SK-N-SH treated with all-trans-retinoic acid at 6 μM for 48 hours (cell line): ENCODE results near the gene ITPR2.

Experiments
- ATAC-seq: fragments of 200-7000 bp; cut with Tn5 transposase; 3 replicates; pipeline ENCODE4 v1.9.1; 2020; ENCODE audit warnings: mild to moderate bottlenecking, moderate library complexity
- ARNTL ChIP-seq: fragments of 450-650 bp; formaldehyde crosslinking; IDR thresholded peaks from 2 replicates; pipeline ENCODE4 v1.5.0; 2020; ENCODE audit warnings: low read depth, mild to moderate bottlenecking, moderate library complexity, borderline replicate concordance
- BACH2 ChIP-seq: fragments of 250-450 bp; sonication (Bioruptor Pico); IDR thresholded peaks from 2 replicates; pipeline ENCODE4 v1.9.0; 2021; ENCODE audit warnings: mild to moderate bottlenecking, borderline replicate concordance
- CSDC2 ChIP-seq: fragments of 250-450 bp; sonication (Bioruptor Pico); IDR thresholded peaks from 2 replicates; pipeline ENCODE4 v1.5.0; 2020; ENCODE audit warnings: mild to moderate bottlenecking, moderate library complexity
- ESRRG ChIP-seq: fragments of 250-450 bp; sonication (Bioruptor Pico); IDR thresholded peaks from 2 replicates; pipeline ENCODE4 v1.6.1; 2021; ENCODE audit warnings: mild to moderate bottlenecking
- ISL1 ChIP-seq: fragments of 250-450 bp; sonication (Bioruptor Pico); IDR thresholded peaks from 2 replicates; pipeline ENCODE4 v2.1.2; 2022; ENCODE audit warnings: mild to moderate bottlenecking, moderate library complexity
- OSR1 ChIP-seq: fragments of 250-450 bp; sonication (Bioruptor Pico); IDR thresholded peaks from 2 replicates; pipeline ENCODE4 v1.8.0; 2022; ENCODE audit warnings: moderate library complexity, mild to moderate bottlenecking, inconsistent platforms
- POU6F1 ChIP-seq: fragments of 250-450 bp; sonication (Bioruptor Pico); IDR thresholded peaks from 2 replicates; pipeline ENCODE4 v1.8.0; 2021; ENCODE audit warnings: low read depth, mild to moderate bottlenecking, moderate library complexity, borderline replicate concordance
- PPARA ChIP-seq: fragments of 250-450 bp; sonication (Bioruptor Pico); IDR thresholded peaks from 2 replicates; pipeline ENCODE4 v1.5.0; 2020; ENCODE audit warnings: mild to moderate bottlenecking, borderline replicate concordance
- RARB ChIP-seq: fragments of 250-450 bp; sonication (Bioruptor Pico); IDR thresholded peaks from 2 replicates; pipeline ENCODE4 v1.8.0; 2021; ENCODE audit warnings: mild to moderate bottlenecking, moderate library complexity
- SNAI2 ChIP-seq: fragments of 250-450 bp; sonication (Bioruptor Pico); IDR thresholded peaks from 2 replicates; pipeline ENCODE4 v1.5.0; 2020; ENCODE audit warnings: mild to moderate bottlenecking, moderate library complexity
- TCF4 ChIP-seq: fragments of 250-450 bp; sonication (Bioruptor Pico); IDR thresholded peaks from 2 replicates; pipeline ENCODE4 v1.8.0; 2021; ENCODE audit warnings: mild to moderate bottlenecking, moderate library complexity, borderline replicate concordance
- TOX ChIP-seq: fragments of 250-450 bp; sonication (Bioruptor Pico); IDR thresholded peaks from 2 replicates; pipeline ENCODE4 v1.8.0; 2021; ENCODE audit warnings: mild to moderate bottlenecking, moderate library complexity, borderline replicate concordance
- TSHZ2 ChIP-seq: fragments of 250-450 bp; sonication (Bioruptor Pico); IDR thresholded peaks from 2 replicates; pipeline ENCODE4 v1.5.0; 2020; ENCODE audit warnings: mild to moderate bottlenecking, moderate library complexity
- ZC3H10 ChIP-seq: fragments of 250-450 bp; sonication (Bioruptor Pico); IDR thresholded peaks from 2 replicates; pipeline ENCODE4 v1.5.1; 2021; ENCODE audit warnings: mild to moderate bottlenecking, moderate library complexity
- ZFP3 ChIP-seq: fragments of 250-450 bp; sonication (Bioruptor Pico); IDR thresholded peaks from 2 replicates; pipeline ENCODE4 v1.5.0; 2020; ENCODE audit warnings: mild to moderate bottlenecking, moderate library complexity
- ZFP30 ChIP-seq: fragments of 450-650 bp; formaldehyde crosslinking; IDR thresholded peaks from 2 replicates; pipeline ENCODE4 v1.5.0; 2022; ENCODE audit warnings: mild to moderate bottlenecking, moderate library complexity
- ZNF565 ChIP-seq: fragments of 450-650 bp; formaldehyde crosslinking; conservative IDR thresholded peaks from 2 replicates; pipeline ENCODE4 v1.5.0; 2020; ENCODE audit warnings: low read depth, mild to moderate bottlenecking, moderate library complexity
- ZNF70 ChIP-seq: fragments of 450-650 bp; formaldehyde crosslinking; IDR thresholded peaks from 2 replicates; pipeline ENCODE4 v1.5.0; 2020; ENCODE audit warnings: mild to moderate bottlenecking, moderate library complexity
- ZNF8 ChIP-seq: fragments of 450-650 bp; formaldehyde crosslinking; IDR thresholded peaks from 2 replicates; pipeline ENCODE4 v1.5.0; 2020; ENCODE audit warnings: mild to moderate bottlenecking, moderate library complexity
- TF ChIP-seq, protein P1 (sequence below): fragments of 250-450 bp; sonication (Bioruptor Pico); IDR thresholded peaks from 2 replicates; pipeline ENCODE4 v1.5.1; 2021; ENCODE audit warnings: mild to moderate bottlenecking, moderate library complexity
- TF ChIP-seq, protein P2 (sequence below): fragments of 250-450 bp; sonication (Bioruptor Pico); IDR thresholded peaks from 2 replicates; pipeline ENCODE4 v1.8.0; 2020; ENCODE audit warnings: mild to moderate bottlenecking, moderate library complexity, borderline replicate concordance

ITPR2 gene

DNA sequence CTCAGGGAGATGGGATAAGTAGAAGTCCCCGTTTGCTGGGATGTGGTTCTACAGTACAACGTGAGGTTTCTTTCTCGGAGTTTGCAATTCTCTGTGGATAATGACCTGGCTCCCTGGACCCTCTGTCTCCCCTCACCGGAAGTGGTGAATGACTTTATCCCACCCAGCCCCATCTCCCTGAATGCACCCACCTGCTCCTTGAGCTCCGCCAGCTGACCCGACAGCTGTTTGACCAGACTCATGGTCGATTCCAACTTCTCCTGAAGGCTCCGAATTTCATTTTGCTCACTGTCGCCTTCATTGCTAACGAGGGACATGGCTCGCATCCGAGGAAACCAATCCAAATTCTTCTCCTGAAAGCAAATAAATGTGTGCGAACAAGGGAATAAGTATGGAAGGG lies 493.0 kb downstream of the ITPR2 start (continued):
- TF ChIP-seq POU6F1 (no peak), RARB (no peak), ZC3H10 (no peak), ZNF70 (CRISPR knock-in tag) (no peak), ISL1 (no peak), ZNF565 (CRISPR knock-in tag) (no peak)
- TF ChIP-seq, protein P1, sequence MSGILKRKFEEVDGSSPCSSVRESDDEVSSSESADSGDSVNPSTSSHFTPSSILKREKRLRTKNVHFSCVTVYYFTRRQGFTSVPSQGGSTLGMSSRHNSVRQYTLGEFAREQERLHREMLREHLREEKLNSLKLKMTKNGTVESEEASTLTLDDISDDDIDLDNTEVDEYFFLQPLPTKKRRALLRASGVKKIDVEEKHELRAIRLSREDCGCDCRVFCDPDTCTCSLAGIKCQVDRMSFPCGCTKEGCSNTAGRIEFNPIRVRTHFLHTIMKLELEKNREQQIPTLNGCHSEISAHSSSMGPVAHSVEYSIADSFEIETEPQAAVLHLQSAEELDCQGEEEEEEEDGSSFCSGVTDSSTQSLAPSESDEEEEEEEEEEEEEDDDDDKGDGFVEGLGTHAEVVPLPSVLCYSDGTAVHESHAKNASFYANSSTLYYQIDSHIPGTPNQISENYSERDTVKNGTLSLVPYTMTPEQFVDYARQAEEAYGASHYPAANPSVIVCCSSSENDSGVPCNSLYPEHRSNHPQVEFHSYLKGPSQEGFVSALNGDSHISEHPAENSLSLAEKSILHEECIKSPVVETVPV (CRISPR knock-in tag) = no peak

DNA sequence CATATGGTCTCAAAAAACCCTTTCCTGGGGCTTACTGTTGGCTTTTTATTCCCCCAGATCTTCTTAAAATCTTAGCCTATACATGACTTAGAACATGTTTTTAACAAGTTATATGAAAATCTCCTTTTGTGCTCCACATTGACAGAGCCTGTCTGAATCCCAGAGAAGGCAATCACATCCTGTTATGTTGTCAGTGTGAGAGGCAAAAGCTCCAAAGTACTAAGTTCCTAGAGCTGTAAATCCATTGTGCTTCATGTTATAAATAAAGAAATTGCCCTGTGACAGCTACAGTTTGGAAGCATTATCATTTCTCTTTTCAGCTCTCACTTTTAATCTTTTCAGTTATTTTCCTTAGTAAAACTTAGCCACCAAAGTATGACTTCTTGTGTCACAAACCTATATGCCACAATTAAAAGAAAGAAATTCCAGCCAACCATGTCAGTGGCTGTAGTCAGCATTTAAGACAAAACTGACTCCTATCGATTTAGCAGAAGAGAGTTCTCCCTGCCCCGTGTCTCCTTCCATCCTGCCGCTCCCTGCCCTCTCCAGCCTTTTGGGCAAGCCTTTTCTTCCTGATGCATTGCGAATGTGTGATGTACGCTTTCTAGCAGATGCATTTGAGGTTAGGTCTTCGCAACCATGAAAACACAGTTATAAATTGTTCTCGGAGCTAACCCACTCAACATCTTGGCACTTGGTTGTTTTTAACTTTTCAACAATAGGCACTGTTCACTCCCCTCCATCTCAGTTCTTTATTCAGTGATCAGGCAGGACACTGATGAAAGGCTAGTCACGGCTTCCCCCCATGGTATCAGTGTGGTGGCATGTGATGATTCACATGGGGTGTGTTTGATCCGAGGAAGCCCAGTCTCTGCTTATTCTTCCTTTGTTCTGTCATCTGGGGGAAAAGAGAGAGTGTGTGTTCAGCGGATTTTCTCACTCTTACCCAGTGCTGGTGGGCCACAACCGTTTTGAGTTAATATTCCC lies 494.1 kb downstream of the ITPR2 start:
- peak; percentile 87 for ATAC-seq
- TF ChIP-seq ARNTL (no peak), ZFP3 (CRISPR knock-in tag) (no peak), POU6F1 (no peak), TCF4 (CRISPR knock-in tag) (no peak), ZC3H10 (no peak), PPARA (no peak), SNAI2 (CRISPR knock-in tag) (no peak), ESRRG (CRISPR knock-in tag) (no peak), RARB (no peak), TOX (CRISPR knock-in tag) (no peak), ZNF70 (CRISPR knock-in tag) (no peak), TSHZ2 (CRISPR knock-in tag) (no peak)
- TF ChIP-seq, protein P1 (CRISPR knock-in tag) = no peak
- TF ChIP-seq, all 23 proteins: peak for 0

DNA sequence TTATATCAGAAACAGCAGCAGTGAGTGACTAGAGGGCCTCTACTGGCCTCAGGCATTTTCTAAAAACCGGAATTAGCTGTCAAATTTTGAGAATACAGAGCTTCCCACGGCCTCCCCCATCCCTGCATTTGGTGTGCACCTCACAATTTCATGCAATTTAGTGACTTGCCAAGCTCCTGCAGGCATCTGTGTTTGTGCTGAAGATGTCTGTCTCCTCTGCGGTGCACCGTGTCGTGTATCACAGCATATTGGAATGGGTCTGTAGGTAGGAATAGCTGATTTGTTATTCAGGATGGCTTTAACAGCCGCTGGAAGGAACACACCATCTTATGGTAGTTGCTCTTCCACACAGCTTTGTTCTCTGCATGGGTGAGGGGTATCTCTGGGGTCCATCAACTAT lies 497.3 kb downstream of the ITPR2 start:
- no peak for ATAC-seq
- no peak for TF ChIP-seq BACH2 (CRISPR knock-in tag)
- TF ChIP-seq ZFP30 (CRISPR knock-in tag) = no peak
- TF ChIP-seq CSDC2 = no peak
- TF ChIP-seq ESRRG (CRISPR knock-in tag) = no peak
- TF ChIP-seq TCF4 (CRISPR knock-in tag) = no peak
- TF ChIP-seq ZNF8 (CRISPR knock-in tag) = no peak
- TF ChIP-seq SNAI2 (CRISPR knock-in tag) = no peak
- no peak for TF ChIP-seq OSR1
- TF ChIP-seq, protein P2, sequence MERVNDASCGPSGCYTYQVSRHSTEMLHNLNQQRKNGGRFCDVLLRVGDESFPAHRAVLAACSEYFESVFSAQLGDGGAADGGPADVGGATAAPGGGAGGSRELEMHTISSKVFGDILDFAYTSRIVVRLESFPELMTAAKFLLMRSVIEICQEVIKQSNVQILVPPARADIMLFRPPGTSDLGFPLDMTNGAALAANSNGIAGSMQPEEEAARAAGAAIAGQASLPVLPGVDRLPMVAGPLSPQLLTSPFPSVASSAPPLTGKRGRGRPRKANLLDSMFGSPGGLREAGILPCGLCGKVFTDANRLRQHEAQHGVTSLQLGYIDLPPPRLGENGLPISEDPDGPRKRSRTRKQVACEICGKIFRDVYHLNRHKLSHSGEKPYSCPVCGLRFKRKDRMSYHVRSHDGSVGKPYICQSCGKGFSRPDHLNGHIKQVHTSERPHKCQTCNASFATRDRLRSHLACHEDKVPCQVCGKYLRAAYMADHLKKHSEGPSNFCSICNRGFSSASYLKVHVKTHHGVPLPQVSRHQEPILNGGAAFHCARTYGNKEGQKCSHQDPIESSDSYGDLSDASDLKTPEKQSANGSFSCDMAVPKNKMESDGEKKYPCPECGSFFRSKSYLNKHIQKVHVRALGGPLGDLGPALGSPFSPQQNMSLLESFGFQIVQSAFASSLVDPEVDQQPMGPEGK (CRISPR knock-in tag) = no peak
- no peak for TF ChIP-seq ZC3H10
- TF ChIP-seq POU6F1 = no peak
- no peak for TF ChIP-seq TOX (CRISPR knock-in tag)
- no peak for TF ChIP-seq ZFP3 (CRISPR knock-in tag)
- no peak for TF ChIP-seq PPARA
